ENCODE results near the gene SF3B6. TPM values are rescaled to one million over a fixed set of nuclear protein-coding genes. Genes with fewer than 3 reads are reported as not detected.

SF3B6 gene
- total and polyA plus RNA-seq, 2 donors (not counting 1 experiment from before 2014, with no cell fraction given) = 134 to 210 TPM

DNA sequence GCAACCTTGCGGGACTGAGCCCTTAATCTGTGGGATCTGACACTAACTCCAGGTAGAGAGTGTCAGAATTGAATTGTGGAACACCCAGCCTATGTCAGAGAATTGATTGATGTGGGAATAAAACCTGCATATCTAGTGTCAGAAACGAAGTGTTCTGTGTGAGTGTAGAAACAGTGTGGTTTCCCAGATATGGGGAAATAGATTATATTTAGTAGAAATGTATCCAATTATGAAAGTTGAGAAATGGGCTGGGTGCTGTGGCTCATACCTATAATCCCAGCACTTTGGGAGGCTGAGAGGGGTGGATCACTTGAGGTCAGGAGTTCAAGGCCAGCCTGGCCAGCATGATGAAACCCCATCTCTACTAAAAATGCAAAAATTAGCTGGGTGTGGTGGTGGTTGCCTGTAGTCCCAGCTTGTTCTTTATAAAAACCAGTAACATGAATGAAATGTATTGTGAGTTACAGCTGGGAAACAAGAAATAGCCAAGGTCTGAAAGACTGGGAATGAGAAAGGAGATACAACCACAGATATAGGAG is 12.8 kb upstream of the SF3B6 start:
- Histone ChIP-seq H3K4me2 (ENCODE audit: extremely low read depth, insufficient read depth, low read length) (no peak overlapping the region), H2AFZ (ENCODE audit: low read length) (no peak overlapping the region), H3K9me3 (ENCODE audit: control insufficient read depth, insufficient read depth, low read depth, low read length) (no peaks in the 10 kb centered on the region), H3K9ac (ENCODE audit: insufficient read depth, low read length) (no peak overlapping the region), H3K79me2 (ENCODE audit: control insufficient read depth, insufficient read depth, low read length) (no peaks in the 10 kb centered on the region), H3K36me3 (ENCODE audit: control insufficient read depth, insufficient read depth, low read length) (no peaks in the 10 kb centered on the region), H3K27ac (ENCODE audit: insufficient read depth, low read length) (no peak overlapping the region), H3K4me1 (ENCODE audit: control insufficient read depth, extremely low read depth, insufficient read depth, low read length) (peaks cover 5% of the 10 kb centered on the region), H3K27me3 (ENCODE audit: control insufficient read depth, insufficient read depth, low read length) (no peaks in the 10 kb centered on the region), H4K20me1 (ENCODE audit: control insufficient read depth, extremely low read depth, insufficient read depth, low read length) (no peaks in the 10 kb centered on the region), H3K4me3 (replicated peaks in 1 of 4; ENCODE audit: control extremely low read depth in 1 of 4, insufficient read depth in 1 of 4, low read depth in 3 of 4, low read length in 4 of 4) (no peak overlapping the region)
- DNase-seq (ENCODE audit: low read depth in 2 of 2) = no peak
- TF ChIP-seq, protein P1, sequence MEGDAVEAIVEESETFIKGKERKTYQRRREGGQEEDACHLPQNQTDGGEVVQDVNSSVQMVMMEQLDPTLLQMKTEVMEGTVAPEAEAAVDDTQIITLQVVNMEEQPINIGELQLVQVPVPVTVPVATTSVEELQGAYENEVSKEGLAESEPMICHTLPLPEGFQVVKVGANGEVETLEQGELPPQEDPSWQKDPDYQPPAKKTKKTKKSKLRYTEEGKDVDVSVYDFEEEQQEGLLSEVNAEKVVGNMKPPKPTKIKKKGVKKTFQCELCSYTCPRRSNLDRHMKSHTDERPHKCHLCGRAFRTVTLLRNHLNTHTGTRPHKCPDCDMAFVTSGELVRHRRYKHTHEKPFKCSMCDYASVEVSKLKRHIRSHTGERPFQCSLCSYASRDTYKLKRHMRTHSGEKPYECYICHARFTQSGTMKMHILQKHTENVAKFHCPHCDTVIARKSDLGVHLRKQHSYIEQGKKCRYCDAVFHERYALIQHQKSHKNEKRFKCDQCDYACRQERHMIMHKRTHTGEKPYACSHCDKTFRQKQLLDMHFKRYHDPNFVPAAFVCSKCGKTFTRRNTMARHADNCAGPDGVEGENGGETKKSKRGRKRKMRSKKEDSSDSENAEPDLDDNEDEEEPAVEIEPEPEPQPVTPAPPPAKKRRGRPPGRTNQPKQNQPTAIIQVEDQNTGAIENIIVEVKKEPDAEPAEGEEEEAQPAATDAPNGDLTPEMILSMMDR (conservative IDR thresholded peaks at IDR 0.05 in 1 of 2, IDR thresholded peaks at IDR 0.05 in 1 of 2; ENCODE audit: low read depth in 1 of 2, low read length in 2 of 2) = no peak
- TF ChIP-seq EZH2 (IDR thresholded peaks at IDR 0.05; ENCODE audit: low read length, missing control alignments) = no peak

DNA sequence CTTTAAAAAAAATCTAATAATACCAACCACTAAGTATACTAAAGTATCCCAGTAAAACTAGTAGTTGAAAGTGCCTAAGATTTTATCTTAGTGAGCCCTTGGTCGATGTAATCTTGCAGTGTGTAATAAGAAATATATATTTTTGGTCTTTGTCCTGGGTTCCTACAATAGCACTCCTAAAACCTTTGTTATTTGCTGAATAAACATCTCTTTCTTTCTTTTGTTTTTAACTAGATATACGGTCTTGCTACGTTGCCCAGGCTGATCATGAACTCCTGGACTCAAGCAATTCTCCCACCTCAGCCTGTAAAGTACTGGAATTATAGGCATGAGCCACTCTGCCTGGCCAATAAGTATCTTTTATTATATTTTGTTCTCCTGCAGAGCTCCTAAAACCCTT is 10.9 kb upstream of the SF3B6 start:
- Histone ChIP-seq H2AFZ (ENCODE audit: low read length) (no peak overlapping the region), H3K79me2 (ENCODE audit: control insufficient read depth, insufficient read depth, low read length) (peaks cover 2% of the 10 kb centered on the region), H3K27me3 (ENCODE audit: control insufficient read depth, insufficient read depth, low read length) (no peaks in the 10 kb centered on the region), H3K27ac (ENCODE audit: insufficient read depth, low read length) (no peak overlapping the region), H4K20me1 (ENCODE audit: control insufficient read depth, extremely low read depth, insufficient read depth, low read length) (no peaks in the 10 kb centered on the region), H3K4me1 (ENCODE audit: control insufficient read depth, extremely low read depth, insufficient read depth, low read length) (peaks cover 6% of the 10 kb centered on the region), H3K4me3 (replicated peaks in 1 of 4; ENCODE audit: control extremely low read depth in 1 of 4, insufficient read depth in 1 of 4, low read depth in 3 of 4, low read length in 4 of 4) (no peak overlapping the region), H3K9ac (ENCODE audit: insufficient read depth, low read length) (no peak overlapping the region), H3K9me3 (ENCODE audit: control insufficient read depth, insufficient read depth, low read depth, low read length) (no peaks in the 10 kb centered on the region), H3K36me3 (ENCODE audit: control insufficient read depth, insufficient read depth, low read length) (no peaks in the 10 kb centered on the region), H3K4me2 (ENCODE audit: extremely low read depth, insufficient read depth, low read length) (no peak overlapping the region)
- TF ChIP-seq EZH2 (IDR thresholded peaks at IDR 0.05; ENCODE audit: low read length, missing control alignments) = no peak
- TF ChIP-seq, protein P1 (conservative IDR thresholded peaks at IDR 0.05 in 1 of 2, IDR thresholded peaks at IDR 0.05 in 1 of 2; ENCODE audit: low read depth in 1 of 2, low read length in 2 of 2) = no peak
- no peak for DNase-seq (ENCODE audit: low read depth in 2 of 2)

DNA sequence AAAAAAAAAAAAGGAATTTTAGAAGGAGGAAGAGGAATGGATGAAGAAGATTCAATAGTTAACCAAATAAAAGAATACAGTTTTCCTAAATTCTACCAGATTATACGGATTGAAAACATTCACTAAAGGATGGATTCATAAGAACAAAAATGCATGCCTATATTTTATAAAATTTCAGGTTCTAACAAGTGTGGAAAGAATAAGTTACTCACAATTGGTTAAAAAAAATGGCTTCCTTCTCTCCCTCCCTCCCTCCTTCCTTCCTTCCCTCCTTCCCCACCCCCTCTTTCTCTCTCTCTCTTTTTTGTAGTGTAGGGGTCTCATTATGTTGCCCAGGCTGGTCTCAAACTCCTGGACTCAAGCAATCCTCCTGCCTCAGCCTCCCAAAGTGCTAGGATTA is 10.1 kb upstream of the SF3B6 start:
- Histone ChIP-seq H3K4me1 (ENCODE audit: control insufficient read depth, extremely low read depth, insufficient read depth, low read length) (peaks cover 9% of the 10 kb centered on the region), H3K9ac (ENCODE audit: insufficient read depth, low read length) (no peak overlapping the region), H3K27me3 (ENCODE audit: control insufficient read depth, insufficient read depth, low read length) (no peaks in the 10 kb centered on the region), H3K4me2 (ENCODE audit: extremely low read depth, insufficient read depth, low read length) (no peak overlapping the region), H3K27ac (ENCODE audit: insufficient read depth, low read length) (no peak overlapping the region), H3K36me3 (ENCODE audit: control insufficient read depth, insufficient read depth, low read length) (peaks cover 2% of the 10 kb centered on the region), H3K79me2 (ENCODE audit: control insufficient read depth, insufficient read depth, low read length) (peaks cover 2% of the 10 kb centered on the region), H3K4me3 (replicated peaks in 1 of 4; ENCODE audit: control extremely low read depth in 1 of 4, insufficient read depth in 1 of 4, low read depth in 3 of 4, low read length in 4 of 4) (no peak overlapping the region), H3K9me3 (ENCODE audit: control insufficient read depth, insufficient read depth, low read depth, low read length) (no peaks in the 10 kb centered on the region), H2AFZ (ENCODE audit: low read length) (no peak overlapping the region), H4K20me1 (ENCODE audit: control insufficient read depth, extremely low read depth, insufficient read depth, low read length) (no peaks in the 10 kb centered on the region)
- no peak for TF ChIP-seq EZH2 (IDR thresholded peaks at IDR 0.05; ENCODE audit: low read length, missing control alignments)
- TF ChIP-seq, protein P1 (conservative IDR thresholded peaks at IDR 0.05 in 1 of 2, IDR thresholded peaks at IDR 0.05 in 1 of 2; ENCODE audit: low read depth in 1 of 2, low read length in 2 of 2) = no peak
- DNase-seq (ENCODE audit: low read depth in 2 of 2) = no peak

Data from fibroblast of lung (primary cell).